Suppressor macrophage (primary cell): Measurements from ENCODE around the gene B4GALT6.

Experiments used
- DNase-seq, 4 experiments: peaks; one replicate each; pipeline ENCODE4 v3.0.0-alpha.2; 2020 to 2022

Gene B4GALT6

DNA sequence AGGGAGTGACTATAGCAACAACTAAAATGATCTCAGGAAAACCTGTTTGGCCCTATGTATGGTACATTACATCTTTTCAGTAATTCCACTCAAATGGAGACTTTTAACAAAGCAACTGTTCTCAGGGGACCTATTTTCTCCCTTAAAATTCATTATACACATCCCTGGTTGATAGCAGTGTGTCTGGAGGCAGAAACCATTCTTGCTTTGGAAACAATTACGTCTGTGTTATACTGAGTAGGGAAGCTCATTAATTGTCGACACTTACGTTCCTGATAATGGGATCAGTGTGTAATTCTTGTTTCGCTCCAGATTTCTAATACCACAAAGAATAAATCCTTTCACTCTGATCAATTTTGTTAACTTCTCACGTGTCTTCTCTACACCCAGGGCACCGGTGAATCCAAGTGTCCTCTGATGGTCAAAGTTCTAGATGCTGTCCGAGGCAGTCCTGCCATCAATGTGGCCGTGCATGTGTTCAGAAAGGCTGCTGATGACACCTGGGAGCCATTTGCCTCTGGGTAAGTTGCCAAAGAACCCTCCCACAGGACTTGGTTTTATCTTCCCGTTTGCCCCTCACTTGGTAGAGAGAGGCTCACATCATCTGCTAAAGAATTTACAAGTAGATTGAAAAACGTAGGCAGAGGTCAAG is 91.7 kb downstream of the B4GALT6 start:
- DNase-seq = no peak

DNA sequence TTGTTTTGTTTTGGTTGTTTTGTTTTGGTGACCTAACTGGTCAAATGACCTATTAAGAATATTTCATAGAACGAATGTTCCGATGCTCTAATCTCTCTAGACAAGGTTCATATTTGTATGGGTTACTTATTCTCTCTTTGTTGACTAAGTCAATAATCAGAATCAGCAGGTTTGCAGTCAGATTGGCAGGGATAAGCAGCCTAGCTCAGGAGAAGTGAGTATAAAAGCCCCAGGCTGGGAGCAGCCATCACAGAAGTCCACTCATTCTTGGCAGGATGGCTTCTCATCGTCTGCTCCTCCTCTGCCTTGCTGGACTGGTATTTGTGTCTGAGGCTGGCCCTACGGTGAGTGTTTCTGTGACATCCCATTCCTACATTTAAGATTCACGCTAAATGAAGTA is 92.8 kb downstream of the B4GALT6 start, which contains the start of gene TTR:
Gene TTR (plus strand): TSS at position 250 of the 400 bp plus-strand sequence. CDS start 26 bp downstream, at position 276.
- no peak for DNase-seq

DNA sequence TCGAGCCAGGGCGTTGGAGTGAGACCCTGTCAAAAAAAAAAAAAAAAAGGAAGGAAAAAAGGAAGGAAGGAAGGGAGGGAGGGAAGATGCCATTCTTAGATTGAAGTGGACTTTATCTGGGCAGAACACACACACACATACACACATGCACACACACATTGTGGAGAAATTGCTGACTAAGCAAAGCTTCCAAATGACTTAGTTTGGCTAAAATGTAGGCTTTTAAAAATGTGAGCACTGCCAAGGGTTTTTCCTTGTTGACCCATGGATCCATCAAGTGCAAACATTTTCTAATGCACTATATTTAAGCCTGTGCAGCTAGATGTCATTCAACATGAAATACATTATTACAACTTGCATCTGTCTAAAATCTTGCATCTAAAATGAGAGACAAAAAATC is 93.3 kb downstream of the B4GALT6 start:
- no peak for DNase-seq

DNA sequence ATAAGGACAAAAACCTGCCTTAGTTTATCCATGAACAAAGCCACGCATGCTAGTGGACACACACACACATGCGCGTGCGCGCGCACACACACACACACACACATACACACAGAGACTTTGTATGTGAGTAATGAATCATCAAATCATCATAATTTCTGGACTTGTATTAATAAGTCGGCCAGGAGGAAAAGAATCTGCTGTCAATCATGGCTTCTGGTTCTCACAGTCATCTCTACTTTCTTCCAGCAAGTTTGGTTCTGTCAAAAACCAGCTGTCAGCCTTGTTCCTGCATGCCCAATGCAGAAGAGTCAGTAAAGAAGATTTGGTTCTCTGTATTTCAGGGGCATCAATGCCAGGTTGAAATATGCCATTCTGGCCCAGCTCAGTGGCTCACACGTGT is 93.8 kb downstream of the B4GALT6 start:
- no peak for DNase-seq

DNA sequence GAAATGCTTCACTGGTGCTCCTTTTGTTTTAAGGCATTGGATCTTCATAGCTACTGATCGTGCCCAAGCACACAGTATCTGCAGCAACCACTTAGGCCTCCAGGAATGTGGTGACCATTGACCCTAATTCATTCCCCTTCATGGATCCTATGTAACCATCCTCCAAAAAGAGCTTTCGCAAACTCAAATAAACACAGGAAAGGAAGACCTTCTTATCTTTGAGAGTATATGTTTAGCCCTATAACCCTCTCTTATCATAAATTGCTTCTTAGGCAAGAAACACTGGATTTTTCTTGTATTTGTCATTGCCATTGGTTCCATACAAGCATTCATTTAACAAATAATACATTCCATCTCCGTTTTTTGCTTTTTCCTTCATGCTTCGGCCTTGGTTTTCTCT is 96.9 kb downstream of the B4GALT6 start:
- no peak for DNase-seq

DNA sequence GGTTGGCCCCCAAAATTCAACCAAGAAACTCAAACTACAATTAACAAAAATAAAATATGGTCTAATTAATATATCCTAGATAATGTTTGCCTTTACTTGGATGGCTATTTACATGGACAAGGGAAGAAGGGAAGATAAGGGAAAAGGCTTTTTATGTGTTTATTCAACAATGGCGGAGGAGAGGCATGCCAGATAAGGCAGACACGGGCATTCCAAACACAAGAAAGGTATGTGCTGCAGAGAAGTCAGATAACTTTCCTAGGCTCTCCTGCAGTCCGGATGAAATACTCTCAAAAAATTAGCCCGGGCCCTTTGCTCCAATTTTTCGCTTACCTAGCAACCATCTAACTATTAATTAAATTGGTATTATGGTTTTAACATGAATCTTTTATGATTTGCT is 97.8 kb downstream of the B4GALT6 start:
- DNase-seq = no peak

DNA sequence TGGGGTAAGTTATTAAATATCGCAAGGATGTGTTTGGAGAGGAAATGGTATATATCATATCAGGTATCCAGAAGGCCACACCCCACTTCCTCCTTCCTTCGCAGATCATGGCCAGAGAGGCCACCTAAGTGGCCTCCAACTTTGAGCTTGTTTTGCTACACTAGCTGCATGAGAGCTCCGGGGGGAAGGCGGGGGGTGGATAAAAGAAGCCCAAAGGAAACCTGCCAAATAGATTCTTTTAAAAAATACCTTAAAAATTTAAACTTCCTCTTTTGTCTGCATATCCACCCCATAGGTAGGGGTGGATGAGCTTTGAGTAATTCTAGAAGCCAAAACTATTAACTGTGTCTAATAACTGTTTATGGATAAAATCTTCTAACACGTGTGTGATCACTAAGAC is 98.4 kb downstream of the B4GALT6 start:
- no peak for DNase-seq

DNA sequence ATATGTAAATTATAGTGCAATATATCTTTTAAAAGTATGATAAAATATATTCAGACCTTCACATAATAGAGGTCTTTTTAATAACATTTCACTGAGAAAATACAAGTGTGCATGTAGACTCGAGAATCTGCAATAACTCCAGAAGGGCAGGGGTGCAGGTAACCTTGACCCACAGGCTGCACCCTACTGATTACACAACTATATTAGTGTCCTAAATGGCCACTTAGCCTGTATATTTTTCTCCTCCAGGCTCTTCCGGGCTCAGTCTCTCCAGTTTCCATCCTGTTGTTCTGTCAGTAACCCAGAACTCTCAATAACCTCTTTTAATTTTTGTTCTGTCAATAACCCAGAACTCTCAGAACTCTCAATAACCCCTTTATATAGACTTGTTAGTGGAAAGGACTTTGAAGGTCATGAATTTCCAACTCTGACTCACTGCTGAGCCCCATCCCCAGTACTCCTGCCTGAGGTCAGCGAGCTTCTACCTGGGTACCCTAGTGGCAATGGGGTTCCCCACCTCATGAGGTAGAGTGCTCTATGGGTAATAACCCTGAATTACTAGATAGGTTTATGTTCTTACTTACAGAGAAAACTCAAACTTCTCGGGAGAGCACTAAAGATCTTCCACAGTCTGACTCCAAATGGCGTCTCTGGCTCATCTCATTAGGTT is 101.1 kb downstream of the B4GALT6 start:
- no peak for DNase-seq

DNA sequence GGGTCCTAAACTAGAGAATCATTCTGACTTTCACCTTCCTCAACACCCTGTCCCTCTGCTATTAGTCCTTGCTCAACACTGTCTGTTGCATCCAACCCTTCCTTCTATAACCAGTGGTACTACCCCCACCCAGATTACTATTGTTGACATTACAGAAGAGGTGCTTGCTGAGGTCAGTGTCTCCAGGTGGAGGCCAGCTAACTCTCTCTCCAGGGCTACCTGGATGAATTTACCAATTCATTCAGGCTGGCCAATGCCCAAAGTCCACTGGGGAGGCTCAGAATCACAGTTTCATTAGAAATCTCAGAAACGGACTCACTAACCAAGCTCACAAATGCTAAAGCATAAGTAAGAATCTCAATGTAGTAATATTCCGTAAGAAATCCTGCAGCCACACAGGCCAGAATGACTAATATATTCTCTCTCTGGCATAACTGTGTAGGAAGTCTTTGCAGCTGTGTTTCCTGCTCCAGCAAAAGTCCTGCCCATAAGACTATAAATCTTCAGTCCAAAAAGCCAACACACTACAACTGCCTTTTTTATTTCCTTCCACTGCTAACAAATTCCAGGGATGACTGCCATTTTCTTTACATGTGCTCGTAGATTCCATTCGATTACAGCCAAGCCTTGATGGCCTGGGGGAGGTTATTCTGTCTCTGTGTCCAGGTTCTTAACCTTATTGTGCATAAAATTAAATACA is 102.7 kb downstream of the B4GALT6 start:
- DNase-seq = peak; percentile 23 to 50 (median 33)

DNA sequence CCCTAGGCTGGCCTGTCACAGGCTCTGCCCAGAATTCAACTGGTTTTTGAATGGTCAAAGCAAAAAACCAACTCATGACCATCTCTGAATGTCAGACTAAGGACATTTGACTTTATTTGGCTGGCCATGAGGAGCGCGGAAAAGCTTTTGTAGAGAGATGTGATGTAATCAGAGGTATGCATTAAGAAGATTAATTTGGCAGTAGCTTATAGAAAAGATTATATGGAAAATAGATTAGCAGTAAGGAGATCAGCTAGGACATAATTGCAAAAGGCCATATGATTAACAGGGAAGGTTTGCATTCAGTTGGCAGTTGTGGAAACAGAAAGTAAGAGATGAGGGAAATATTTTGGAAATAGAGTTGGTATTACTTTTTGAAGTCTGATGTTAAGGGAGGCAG is 105.0 kb downstream of the B4GALT6 start:
- DNase-seq = no peak

DNA sequence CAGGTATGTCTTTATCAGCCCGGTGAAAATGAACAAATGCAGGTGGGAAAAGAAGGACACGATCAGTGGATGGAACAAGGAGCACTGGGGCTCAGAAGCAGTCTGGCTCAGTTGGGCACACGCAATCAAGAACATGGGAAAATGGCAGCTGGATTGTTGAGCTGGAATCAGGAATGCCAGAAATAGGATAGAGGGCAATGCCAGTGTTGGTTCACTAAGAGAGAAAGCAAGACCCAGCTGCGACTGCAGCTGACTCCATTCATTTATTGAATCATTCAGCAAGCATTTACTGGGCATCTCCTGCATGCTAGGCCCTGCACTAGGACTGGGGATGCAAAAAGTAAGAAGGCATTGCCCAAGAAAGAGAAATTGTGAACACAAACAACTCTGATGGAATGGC is 106.3 kb downstream of the B4GALT6 start:
- no peak for DNase-seq

DNA sequence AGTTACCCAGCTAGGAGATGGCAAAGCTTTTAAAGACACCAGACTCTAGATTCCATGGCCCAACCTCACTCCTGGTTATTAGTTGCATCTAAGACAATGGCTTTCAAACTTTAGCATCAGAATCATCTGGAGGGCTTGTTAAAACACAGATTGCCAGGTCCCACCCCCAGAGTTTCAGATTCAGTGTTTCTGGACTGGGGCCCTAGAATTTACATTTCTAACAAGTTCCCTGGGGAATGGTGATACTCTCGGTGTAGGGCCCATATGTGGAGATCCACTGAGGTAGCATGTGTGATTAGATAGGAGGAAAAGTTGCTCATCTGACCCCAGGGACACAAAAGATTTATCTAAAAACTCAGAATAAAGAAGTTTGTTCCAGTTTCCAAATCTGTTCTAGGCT is 107.2 kb downstream of the B4GALT6 start:
- no peak for DNase-seq

DNA sequence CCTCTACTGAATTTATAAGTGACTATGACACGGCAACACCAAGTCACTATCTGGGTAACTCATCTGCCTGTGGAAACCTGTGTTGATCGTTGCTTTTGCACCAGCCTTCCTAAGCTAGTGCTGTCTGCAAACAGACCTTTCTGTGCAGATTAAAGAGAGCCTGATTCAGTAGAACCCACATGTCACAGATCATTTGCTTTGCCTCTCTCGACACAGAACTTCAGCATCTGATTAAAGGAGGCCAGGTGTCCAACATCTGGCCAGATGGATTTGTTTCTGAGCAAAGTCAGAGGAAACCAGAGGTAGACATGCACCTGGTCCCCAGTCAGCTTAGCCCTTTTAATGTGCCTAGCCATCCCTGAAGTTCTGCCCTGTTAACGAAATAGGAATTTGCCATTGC is 107.7 kb downstream of the B4GALT6 start:
- no peak for DNase-seq

DNA sequence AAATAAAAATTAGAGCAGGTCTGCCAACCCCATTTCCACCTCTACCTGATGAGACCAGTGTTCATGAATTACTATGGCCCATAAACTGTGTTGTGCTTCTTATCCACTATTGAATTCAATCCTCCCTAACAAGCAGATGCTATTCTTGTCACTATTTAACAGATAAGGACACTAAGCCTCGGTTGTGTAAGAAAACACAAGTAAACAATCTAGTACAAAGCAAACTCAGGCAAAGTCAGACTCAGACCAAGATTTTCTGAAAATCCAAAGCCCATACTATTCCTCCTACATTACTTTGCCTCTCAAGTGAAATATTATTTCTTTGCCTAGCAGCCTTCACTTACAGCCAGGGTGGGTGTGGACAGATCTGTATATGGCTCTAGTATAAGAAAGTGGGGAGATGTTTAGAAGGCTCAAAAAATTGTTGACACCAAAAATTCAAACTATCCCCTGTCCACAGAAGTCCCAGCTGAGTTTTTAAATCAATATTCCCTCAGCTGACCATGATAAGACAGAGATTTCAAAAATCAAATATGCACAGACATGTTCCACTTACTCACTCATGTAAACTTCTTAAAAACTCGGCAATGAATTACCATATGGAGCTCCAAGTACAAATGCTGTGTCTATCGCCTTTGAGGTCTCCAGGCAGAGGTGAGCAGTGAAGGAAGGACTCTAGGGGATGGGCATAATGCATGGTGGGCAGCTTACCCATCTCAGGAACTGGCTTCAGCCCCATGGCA is 108.7 kb downstream of the B4GALT6 start:
- no peak for DNase-seq

DNA sequence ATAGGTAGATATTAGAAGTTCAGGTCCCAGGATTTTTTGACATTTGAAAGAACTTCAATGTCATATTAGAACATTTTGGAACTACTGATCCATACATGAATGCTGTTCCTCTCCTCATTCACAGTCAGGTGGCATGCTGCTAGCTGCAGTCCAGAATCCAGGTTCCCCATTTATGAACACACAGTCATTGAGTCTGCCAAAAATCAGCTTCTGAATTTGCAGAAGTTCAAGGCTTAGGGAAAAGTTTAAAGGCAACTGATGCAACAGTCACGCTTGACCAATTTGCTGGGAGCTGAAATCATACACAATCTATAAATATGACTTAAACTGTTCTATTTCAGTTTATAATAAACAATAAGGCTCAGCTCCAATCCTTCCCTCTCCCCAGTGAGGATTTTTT is 110.0 kb downstream of the B4GALT6 start:
- DNase-seq = peak; percentile 81 to 93 (median 85)
